GM12892 (cell line): ENCODE data around the gene SULT2A1.
"Not testable (repeated sequence)": the region's sequence is repeated elsewhere in the genome, so short reads cannot be mapped to it uniquely, and the experiment has no call there.

Experiments
- POLR2A ChIP-seq: IDR thresholded peaks from 2 replicates; pipeline ENCODE4 v1.6.1; 2011; ENCODE audit warnings: low read depth, low read length, control low read depth
- POLR2AphosphoS5 ChIP-seq: IDR thresholded peaks from 2 replicates; pipeline ENCODE4 v1.6.1; 2011; ENCODE audit warnings: low read depth, low read length, control low read depth
- TAF1 ChIP-seq: IDR thresholded peaks from 2 replicates; pipeline ENCODE4 v1.6.1; 2011; ENCODE audit warnings: low read depth, mild to moderate bottlenecking, control low read depth, low read length, borderline replicate concordance

- not testable (repeated sequence) for TF ChIP-seq POLR2AphosphoS5, POLR2A, TAF1
Observed at GRCh38 chr19:47859838-47860237, 26.3 kb downstream of the SULT2A1 start.
